GM12875 (cell line): ENCODE measurements around the gene BACE2.

Experiments used
- H3K4me3 ChIP-seq: one replicate; pipeline ENCODE4 v1.5.1; 2011; ENCODE audit warnings: low read depth, low read length, control low read depth
- CTCF ChIP-seq: IDR thresholded peaks from 2 replicates; pipeline ENCODE4 v1.5.1; 2011; ENCODE audit warnings: low read depth, mild to moderate bottlenecking, control low read depth, inconsistent platforms, low read length, moderate library complexity, borderline replicate concordance; ENCODE audit not compliant: insufficient read depth

Gene BACE2

DNA sequence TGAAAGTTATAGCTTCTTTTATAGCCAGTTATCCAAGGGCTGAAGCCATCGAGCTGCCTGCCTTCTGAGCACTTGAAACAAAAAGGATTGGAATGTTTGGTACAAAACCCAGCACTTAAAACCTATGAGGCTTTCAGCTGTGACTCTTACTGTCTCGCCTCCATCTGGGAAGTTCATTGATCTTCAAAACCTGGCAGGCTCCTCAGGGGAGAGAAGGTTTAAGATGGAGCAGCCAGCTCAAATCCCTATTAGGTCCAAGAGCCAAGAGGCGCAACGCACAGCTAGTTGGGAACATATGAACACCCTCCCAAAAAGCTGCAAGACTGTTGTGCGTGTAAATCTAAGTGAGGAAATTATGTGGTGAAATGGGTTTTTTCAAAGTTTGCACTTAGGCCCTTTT is 33.4 kb downstream of the BACE2 start:
- TF ChIP-seq CTCF: no peak
- no peak overlapping the region for H3K4me3 ChIP-seq

DNA sequence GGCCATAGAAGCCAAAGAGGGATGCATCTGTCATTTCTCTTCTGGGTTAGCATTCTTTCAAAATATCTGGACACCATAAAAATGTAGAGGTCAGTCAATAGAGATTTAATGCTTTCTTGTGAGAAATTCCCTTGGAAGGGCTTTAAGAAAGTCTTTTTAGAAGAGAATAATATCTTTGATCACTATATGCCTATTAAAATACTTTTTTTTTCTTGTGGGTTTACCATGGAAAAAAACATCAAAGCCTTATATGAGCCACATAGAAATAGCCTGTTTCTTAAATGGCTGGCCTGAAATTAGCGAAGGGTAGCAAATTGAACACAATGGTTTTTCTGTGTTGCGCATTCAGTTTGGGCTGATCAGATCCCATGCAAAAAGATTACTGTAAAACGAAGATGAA is 36.8 kb downstream of the BACE2 start:
- TF ChIP-seq CTCF: no peak
- no peak overlapping the region for H3K4me3 ChIP-seq

DNA sequence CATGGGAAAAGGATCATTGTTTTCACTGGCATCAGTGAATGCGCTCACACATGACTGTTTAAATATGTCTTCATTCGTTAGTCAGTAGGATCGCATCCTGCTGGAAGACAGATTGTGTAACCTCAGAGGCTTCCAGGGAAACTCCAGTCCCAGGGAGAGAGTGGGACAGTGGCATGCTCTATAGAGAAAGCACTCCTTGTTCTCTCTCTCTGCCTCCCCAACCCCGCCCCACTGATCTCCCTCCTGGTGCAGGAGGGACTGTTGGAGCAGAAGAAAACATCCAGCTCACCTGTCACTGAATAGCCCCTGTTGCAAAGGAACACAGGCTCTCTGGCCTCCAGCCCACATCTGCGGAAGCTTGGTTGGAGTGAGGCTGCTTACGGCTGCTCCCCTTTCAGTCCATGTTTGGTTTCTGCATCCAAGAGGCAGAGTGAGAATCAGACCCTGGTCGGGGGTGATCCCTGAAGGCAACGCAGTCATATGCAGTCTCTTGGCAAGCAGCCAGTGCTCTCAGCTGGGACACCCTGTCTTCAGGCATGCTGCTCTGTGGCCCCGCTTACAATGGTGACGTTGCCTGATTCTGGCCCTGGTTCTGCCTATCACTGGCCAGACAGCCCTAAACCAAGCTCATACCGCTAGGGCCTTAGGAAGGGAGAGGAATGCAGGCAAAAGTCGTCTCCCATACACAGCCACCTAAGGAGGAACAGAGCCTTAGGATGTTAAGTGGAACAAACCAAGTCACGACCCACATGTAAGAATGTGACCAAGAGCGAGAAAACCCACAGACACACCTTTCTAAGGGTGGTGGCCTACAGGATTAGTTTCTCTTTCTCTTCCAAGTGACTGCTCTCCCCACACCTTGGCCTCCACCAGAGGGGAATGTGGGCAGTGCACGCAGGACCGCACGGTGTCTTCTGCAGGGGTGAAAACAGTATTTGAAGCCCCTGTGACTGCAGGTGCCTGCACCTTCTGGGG is 39.7 kb downstream of the BACE2 start:
- no peak for TF ChIP-seq CTCF
- no peak overlapping the region for H3K4me3 ChIP-seq

GRCh38 chr21:41208376-41208763 is 40.4 kb downstream of the BACE2 start:
- H3K4me3 ChIP-seq: no peak overlapping the region
- TF ChIP-seq CTCF: no peak

- no peak overlapping the region for H3K4me3 ChIP-seq
- TF ChIP-seq CTCF: no peak
Observed at GRCh38 chr21:41209016-41209619, 41.2 kb downstream of the BACE2 start.

- TF ChIP-seq CTCF: no peak
- no peak overlapping the region for H3K4me3 ChIP-seq
Observed at GRCh38 chr21:41210426-41211059, 42.6 kb downstream of the BACE2 start.
